ENCODE measurements around the gene CCNB1IP1.
"Not testable (repeated sequence)": the region's sequence is repeated elsewhere in the genome, so short reads cannot be mapped to it uniquely, and the experiment has no call there.

Gene CCNB1IP1, protein sequence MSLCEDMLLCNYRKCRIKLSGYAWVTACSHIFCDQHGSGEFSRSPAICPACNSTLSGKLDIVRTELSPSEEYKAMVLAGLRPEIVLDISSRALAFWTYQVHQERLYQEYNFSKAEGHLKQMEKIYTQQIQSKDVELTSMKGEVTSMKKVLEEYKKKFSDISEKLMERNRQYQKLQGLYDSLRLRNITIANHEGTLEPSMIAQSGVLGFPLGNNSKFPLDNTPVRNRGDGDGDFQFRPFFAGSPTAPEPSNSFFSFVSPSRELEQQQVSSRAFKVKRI

DNA sequence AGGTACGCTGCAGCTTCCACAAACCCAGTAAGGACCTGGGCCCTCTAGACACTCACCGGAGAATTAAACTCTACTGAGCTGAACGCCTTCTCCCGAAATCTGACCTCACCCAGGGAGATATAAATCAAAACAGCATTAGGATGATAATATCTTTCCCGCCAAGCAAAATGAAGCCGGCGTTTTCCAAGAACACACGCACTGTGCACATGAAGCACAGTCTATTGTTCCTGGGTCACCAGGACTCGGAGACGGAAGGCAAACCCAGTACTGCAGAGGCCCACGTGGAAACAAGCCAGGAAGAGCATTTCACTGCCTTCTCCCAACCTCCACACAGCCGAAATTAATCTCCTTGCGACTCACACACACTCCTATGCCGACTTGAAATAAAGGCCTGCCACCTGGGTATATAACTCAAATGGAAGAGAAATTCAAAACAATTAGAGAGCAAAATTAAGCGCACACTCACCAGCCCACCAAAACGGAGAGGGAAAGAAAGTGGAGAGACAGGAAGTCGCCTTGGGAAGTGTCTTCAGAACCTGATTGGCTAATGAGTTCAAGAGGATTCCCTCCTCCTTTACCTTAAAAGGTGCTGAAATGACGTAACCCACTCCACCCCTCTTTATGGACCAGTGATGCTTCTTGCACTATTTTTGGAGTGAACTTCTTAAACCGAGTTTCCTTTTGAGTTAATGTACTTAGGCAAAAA lies at the start of gene CCNB1IP1:
TSS of gene CCNB1IP1 (minus strand) at position 492 of the 706 bp plus-strand sequence. CDS start 16,756 bp downstream, outside the sequence.
- DNase-seq, result peak; percentile 81

DNA sequence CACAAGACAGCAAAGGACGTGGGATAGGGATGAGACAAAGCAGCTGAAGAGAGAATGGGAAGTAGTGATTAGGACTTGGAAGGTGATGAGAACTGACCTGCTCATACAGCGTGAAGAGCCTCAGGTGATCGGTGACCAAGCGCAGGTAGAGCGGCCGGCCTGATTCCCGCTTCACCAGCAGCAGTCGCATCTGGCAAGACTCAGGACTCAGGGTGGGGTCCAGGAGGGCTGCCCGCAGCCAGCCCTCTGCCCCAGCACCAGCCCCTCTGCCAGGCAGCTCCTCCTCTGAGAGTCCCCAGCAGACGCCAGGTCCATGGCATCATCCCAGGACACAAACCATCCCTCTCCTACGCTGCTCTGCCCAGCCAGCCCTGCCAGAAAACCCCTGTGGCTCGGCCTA lies 49.4 kb upstream of the CCNB1IP1 start:
- no peak for DNase-seq

DNA sequence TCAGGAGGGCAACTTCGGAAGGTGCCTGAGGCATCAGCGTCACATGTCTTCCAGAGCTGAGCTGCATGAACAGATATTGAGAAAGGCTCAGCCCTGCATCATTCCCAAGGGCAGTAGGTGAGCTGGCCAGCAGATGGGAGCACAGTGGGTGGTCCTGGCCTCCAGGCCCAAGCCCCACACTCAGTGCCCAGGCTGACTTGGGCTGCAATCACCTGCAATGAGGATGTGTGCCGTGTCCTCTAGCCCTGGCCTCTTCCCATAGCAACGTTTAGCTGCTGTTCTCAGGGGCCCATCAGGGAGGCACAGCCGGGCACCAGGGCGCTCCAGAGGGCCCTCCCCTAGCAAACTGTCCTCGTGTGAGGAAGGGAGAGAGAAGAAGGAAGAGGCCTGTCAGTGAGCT lies 48.3 kb upstream of the CCNB1IP1 start:
- DNase-seq, result no peak

DNA sequence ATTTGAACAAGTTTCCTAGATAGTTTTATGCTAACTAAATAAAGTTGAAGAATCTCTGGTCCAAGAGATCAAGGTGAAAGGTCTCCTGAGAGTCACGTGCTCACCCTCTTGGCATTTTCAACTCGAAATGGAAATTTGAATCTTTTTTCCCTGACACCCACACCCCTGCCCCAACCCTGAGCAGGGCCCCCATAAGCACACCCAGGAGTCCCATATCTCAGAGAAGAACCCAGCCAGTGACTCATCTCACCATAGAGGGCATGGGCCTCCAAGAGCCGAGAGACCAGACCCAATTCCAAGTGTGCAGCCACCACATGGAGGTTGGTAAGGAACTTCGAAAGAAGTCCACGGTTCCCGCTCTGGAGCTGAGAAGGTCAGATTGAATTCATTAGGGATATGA lies 47.6 kb upstream of the CCNB1IP1 start:
- no peak for DNase-seq

DNA sequence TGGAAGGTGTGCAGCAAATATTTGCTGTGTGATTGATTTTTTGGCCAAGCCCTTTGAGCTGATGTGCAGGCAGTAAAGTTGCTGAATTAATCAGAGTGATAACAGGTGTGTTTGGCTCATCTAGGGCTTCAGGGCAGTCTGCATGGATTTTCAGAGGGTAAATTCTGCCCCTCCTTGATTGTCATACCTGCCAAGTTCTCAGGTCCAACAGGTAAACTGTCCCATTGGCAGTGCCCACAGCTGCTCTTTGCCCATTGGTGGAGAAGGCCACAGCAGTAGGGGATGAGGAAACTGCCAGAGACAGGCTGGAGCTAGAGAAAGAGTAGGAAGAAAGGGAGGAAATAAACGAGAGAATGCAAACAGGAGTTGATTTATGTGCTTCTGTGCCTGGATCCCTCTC lies 46.7 kb upstream of the CCNB1IP1 start:
- DNase-seq, result no peak

DNA sequence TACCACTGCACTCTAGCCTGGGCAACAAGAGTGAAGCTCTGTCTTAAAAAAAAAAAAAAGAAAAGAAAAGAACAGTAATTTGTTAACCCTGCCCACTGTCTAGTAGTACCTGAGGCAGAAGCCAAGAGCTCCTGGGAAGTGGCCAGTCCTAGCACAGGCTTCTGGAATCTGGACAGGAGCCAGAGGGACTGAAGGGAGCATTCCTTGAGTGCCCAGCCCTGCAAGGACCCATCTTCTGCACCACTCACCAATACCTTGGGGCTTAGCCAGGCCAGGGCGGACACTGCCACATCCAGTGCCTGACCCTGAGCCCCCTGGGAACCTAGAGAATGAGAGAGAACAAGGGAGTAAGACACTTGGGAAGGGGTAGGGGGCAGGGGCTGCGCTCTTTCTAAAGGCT lies 44.1 kb upstream of the CCNB1IP1 start:
- DNase-seq, result no peak

DNA sequence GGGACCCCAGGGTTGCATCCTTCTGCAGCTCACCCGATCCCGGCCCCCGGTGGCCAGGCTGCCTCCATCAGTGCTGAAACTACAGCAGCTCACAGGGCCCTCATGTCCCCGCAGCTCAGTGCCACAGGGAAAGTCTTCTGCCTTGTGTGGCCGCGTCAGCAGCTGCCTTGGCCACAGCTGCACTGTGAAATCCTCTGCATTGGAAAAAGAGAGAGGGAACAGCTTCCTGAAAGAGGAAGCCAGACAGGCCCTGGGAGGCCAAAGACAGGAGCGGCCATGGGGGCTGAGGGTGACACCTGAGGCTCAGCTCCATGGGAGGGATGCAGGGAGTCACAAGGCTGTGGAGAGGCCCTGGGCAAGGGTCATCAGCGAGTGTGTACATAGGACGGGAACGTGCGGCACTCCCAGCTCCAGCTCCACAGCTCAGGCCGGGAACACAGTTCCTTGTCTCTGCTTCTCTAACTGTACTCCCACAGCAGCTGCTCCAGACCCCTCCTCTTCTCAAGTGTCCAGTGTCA lies 43.1 kb upstream of the CCNB1IP1 start:
- no peak for DNase-seq

DNA sequence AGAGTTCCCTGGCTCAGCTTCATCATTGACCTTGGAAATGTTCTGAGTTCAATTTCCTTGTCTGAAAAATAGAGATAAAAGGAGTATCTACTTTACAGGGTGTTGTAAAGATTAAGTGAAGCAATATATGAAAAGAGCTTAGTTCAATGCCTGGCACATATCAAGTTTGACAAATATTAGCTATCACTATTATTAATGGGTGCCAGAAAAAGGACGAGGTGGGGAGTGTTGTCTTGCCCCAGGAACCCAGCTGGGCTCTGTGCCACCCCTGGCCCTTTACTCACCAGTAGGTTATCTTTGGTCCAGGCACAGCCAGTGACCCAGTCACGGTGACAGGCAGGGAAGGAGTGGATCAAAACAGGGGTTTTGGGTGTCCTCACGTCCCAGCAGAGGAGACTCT lies 42.4 kb upstream of the CCNB1IP1 start:
- no peak for DNase-seq

DNA sequence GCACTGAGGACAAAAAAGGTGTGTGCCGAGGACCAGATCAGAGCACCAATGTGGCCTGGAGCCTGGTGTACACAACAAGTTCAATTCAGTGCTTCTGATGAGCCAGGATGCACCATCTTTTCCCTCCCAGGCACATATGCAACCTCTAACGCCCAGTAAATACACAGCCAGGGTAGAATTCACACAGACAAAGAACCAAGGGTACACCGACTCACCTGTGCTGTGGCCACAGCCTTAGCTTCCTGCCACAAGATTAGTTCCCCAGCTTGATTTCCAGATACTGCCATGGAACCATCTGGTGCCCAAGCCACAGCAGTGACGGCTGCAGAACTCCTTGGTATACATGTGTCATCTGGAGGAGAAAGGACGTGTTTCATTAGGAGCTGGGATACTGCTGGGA lies 39.7 kb upstream of the CCNB1IP1 start:
- DNase-seq, result no peak

DNA sequence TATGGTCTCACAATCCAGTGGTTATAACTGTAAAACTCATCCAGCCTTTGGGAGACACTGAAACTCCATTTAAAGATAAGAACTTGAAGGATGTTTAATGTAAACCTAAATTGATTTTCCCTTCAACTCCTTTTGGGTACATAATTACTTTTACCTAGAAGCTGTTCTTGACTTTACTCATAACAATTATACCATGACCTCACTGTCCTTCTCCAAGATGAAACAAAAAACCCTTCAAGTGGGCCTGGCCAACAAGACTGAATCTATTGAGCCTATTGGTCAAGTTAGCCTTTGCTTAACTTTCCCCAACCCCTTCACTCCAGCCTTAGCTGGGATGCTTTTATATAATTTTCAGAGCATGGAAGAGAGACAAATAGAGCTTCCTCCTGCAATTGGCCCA lies 32.8 kb upstream of the CCNB1IP1 start:
- DNase-seq, result no peak

DNA sequence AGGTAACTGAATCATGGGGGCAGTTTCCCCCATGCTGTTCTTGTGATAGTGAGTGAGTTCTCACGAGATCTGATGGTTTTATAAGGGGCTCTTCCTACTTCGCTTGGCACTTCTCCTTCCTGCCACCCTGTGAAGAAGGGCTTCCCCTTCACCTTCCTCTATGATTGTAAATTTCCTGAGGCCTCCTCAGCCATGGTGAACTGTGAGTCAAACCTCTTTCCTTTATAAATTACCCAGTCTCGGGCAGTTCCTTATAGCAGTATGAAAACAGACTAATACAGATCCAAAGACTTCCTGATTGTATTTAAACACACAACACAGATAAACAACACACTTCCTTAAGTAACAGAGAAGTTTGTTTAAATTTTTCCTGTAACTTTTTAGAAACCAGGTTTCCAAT lies 25.4 kb upstream of the CCNB1IP1 start:
- DNase-seq, result not testable (repeated sequence)

DNA sequence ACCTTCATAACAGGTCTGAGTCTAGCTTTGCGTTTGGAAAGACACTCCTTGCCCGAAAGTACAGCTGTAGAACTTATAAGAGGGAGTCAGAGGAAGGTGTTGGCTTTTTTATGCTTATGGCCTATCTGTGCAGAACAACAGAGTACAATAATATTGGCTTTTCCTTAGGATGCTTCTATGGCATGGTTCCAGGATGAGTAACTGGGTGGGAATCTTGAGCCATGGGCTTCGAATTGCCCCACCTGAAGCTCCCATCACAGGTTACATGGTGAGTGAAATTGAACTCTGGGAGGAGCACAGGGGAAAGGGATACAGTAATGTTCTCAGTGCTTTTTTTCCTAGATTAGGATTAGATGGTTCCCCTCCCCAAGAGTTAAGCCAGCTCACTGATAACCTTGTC lies 23.3 kb upstream of the CCNB1IP1 start:
- no peak for DNase-seq

DNA sequence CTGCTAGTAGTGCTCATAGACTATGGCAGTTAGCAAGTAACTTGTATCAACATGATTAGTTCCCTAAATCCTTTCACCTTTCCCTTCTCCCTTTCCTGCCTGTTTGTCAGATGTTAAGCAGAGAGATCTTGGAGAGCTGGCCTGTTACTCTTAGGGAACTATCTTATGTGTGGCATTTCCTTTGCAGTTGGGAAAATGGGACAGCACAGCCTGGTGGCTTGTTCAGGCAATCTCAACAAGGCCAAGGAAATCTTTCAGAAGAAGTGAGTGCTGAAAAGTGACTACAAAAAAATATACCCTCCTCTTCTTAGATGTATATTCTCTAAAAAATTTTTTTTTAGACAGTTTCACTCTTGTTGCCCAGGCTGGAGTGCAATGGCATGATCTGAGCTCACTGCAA lies 17.8 kb upstream of the CCNB1IP1 start:
- no peak for DNase-seq

DNA sequence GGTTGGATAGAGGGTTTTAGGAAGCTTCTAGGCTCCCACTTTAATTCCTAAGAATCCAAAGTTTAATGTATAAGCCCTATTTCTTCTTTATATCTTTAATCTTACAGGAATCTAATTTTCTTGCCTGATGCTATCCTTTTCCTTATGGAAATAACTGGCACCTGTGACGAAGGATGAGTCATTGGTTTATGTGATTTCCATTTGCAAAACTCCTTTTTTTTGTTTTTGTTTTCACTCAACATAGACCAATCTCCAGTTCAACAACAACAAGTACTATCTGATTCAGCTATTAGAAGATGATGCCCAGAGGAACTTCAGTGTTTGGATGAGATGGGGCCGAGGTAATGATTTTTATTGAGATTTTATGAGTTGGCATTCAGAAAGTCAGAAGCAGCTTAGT lies 17.2 kb upstream of the CCNB1IP1 start:
- no peak for DNase-seq

DNA sequence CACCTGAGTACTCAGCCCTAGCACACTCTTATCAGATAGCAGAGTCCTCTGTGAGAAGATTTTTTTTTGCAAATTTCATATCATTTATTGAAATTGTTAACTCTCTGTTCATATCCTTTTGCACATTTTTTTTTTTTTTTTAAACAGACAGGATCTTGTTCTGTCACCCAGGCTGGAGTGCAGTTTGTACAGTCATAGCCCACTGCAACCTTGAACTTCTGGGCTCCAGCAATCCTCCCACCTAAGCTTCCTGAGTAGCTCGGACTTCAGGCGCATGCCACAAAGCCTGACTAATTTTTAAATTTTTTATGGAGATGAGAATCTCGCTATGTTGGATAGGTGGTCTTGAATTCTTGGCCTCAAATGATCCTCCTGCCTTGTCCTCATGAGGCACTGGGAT lies 14.7 kb upstream of the CCNB1IP1 start:
- DNase-seq, result no peak

DNA sequence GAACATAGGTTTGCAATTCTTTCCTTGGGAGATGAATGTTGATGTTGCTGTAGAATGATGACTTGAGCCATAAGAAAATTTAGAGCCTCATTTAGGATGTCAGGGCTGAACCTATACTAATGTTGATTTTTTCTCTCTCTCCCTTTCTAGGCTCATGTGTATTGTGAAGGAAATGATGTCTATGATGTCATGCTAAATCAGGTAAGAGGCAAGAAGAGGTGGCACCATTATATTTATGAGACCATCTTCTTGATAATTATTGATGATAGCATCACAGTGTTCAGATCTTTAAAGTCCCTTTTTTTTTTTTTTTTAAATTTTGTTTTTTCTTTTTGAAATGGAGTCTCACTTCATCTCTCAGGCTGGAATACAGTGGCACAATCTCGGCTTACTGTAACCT lies 13.6 kb upstream of the CCNB1IP1 start:
- no peak for DNase-seq

DNA sequence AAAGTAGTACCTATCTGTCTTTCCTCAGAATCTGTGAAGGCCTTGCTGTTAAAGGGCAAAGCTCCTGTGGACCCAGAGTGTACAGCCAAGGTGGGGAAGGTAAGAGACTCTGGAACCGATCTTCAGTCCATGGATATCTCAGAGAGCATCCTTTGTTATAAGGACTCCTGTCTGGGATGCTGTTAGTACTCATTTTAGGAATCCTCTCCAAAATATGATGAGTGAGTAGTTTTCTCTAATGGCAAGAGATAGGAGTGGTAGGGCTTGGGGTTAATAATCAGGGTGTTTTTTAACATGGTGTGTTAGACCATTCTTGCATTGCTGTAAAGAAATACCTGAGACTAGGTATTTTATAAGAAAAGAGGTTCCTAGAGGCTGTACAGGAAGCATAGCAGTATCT lies 12.3 kb upstream of the CCNB1IP1 start:
- DNase-seq, result no peak

DNA sequence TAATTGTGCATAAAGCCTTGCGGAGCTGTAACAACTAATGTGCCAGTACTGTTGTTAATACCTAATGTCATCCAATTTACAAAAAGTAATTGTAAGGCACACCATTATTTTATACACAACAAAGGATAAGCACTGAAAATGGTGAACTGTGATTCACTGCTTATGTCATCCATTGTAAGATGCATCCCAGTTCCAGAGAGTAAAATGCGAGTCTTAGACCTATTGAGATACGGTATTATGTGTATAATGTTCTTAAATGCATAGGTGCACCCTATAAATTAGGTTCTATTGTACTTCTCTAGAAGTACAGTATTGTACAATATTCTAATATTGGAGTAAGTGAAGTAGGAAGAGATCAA lies 10.8 kb upstream of the CCNB1IP1 start:
- no peak for DNase-seq

DNA sequence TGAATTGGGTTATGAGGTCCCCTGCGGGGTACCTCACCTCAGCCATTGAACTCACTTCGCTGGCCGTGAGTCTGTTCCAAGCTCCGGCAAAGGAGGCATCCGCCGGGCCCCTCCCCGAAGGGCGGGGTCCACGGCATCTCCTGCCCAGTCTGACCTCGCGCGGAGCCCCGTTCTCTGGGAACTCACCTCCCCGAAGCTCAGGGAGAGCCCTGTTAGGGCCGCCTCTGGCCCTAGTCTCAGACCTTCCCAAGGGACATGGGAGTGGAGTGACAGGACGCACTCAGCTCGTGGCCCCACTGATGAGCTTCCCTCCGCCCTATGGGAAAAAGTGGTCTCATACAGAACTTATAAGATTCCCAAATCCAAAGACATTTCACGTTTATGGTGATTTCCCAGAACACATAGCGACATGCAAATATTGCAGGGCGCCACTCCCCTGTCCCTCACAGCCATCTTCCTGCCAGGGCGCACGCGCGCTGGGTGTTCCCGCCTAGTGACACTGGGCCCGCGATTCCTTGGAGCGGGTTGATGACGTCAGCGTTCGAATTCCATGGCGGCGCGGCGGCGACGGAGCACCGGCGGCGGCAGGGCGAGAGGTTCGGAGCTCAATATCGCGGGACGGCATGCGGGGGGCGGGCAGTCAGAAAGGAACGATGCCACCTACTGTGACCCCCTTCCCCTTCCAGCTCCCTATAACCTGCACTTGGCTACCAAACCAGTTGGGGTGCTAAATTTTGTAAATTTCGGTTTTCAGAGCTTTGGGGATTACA lies 10.2 kb upstream of the CCNB1IP1 start, which contains the start of gene PARP2:
TSS of gene PARP2 (plus strand) at position 544 of the 770 bp plus-strand sequence. CDS start at position 551, 7 bp downstream.
- DNase-seq, result peak; percentile 96

DNA sequence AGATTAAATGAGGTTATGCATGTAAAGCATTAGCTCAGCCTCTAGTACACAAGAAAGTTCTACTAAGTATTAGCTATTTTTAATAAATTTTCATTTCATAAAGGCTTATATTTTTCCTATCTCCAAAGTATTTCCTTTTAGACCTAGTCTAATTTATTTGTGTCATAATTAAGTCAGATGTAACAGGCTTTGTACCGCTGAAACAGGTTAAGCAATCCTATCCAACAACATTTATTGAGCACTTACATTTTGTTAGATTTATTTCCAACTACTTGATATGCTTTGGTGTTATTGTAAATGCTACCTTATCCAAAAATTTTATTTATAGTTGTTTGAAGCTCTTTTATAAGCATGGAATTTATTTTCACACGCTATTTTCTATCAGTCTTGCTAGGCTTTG lies 8.6 kb upstream of the CCNB1IP1 start:
- no peak for DNase-seq

DNA sequence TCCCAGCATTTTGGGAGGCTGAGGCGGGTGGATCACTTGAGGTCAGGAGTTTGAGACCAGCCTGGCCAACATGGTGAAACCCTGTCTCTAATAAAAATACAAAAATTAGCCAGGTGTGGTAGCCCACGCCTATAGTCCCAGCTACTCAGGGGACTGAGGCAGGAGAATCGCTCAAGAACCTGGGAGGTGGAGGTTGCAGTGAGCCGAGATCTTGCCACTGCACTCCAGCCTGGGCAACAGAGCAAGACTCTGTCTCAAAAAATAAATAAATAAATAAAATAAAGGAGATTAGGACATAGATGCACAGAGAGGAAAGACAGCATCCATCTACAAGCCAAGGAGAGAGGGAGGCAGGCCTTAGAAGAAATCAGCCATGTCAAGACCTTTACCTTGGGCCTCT lies 8.0 kb upstream of the CCNB1IP1 start:
- DNase-seq, result not testable (repeated sequence)

DNA sequence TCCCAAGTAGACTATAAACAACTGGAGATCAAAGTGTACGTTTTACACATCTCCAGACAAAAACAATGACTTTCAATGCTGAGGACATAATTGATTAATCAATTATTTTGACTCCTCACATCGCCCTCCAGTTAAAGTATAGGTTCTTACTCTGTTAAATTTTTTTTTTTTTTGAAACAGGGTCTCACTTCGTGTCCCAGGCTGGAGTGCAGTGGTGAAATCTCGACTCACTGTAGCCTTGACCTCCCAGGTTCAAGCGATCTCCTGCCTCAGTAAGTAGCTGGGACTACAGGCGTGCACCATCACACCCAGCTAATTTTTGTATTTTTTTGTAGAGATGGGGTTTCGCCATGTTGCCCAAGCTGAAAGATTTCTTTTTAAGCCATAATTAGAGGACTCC lies 938 bp upstream of the CCNB1IP1 start:
- DNase-seq, result no peak

DNA sequence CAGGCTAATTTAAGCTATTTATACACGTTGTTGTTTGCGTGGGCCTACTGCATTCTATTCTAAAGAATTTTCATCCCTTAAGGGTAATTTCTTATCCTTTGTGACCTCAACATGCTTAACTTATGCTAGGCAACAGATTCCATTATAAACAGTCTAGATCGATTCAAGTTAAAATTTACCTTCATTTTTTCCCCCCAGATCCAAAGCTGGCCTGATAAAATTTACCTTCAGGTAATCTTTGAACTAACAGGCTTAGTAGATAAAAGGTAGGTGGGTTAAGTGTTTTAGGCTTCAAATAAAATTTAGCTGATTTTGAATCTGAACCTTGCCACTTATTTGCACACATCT lies 389 bp upstream of the CCNB1IP1 start:
- DNase-seq, result no peak

DNA sequence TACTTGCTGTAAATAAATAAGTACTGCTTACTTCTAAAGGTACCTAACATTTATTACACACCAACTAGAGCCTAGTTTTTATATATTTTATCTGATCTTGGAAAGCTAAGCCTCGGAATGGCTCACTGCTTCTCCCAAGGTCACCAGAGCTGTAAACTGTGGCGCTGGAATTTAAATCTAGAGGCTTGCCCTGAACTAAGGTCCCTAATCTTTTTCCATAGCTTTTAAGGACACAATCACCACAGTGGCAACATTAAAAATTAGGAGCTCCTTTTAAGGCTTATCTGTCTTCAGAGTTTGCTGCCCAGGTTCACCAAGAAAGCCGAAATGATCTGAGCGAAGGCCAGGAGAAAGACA lies 670 bp downstream of the CCNB1IP1 start:
- DNase-seq, result no peak

Data from CD4-positive, alpha-beta T cell treated with Interleukin-12 subunit alpha and Interleukin-12 subunit beta, for 1 hour (primary cell).